Neural progenitor cell (in vitro differentiated cells): Measurements from ENCODE around the gene LRP1B. TPM values are rescaled to one million over a fixed set of nuclear protein-coding genes. Genes with fewer than 3 reads are reported as not detected.

Experiments used
- DNase-seq: peaks from one replicate; pipeline ENCODE4 v3.0.0-alpha.2; 2016; ENCODE audit warnings: low spot score
- H2AFZ ChIP-seq: fragments of 200-600 bp; sonication (generic); replicated peaks from 2 replicates; pipeline ENCODE4 v1.6.1; 2016; ENCODE audit warnings: antibody characterized with exemption
- H3F3A ChIP-seq: fragments of 200-600 bp; sonication (generic); 2 replicates; pipeline ENCODE4 v1.6.1; 2016; ENCODE audit warnings: antibody characterized with exemption, low read depth
- H3K27ac ChIP-seq: fragments of 200-600 bp; sonication (generic); 2 replicates; pipeline ENCODE4 v1.5.1; 2016; ENCODE audit warnings: mild to moderate bottlenecking
- H3K27me3 ChIP-seq: fragments of 200-600 bp; sonication (generic); 2 replicates; pipeline ENCODE4 v1.6.1; 2016; ENCODE audit warnings: mild to moderate bottlenecking, moderate library complexity
- H3K36me3 ChIP-seq: fragments of 200-600 bp; sonication (generic); 2 replicates; pipeline ENCODE4 v1.5.1; 2016
- H3K4me1 ChIP-seq: fragments of 200-600 bp; sonication (generic); 2 replicates; pipeline ENCODE4 v1.6.1; 2016; ENCODE audit warnings: mixed run types
- H3K4me2 ChIP-seq: fragments of 200-600 bp; sonication (generic); 2 replicates; pipeline ENCODE4 v1.6.1; 2016
- H3K4me3 ChIP-seq: fragments of 200-600 bp; sonication (generic); 2 replicates; pipeline ENCODE4 v1.5.1; 2016
- H3K79me2 ChIP-seq: fragments of 200-600 bp; sonication (generic); 2 replicates; pipeline ENCODE4 v1.6.1; 2016; ENCODE audit warnings: low read depth
- H3K9ac ChIP-seq: fragments of 200-600 bp; sonication (generic); 2 replicates; pipeline ENCODE4 v1.6.1; 2016
- H3K9me3 ChIP-seq: fragments of 200-600 bp; sonication (generic); 2 replicates; pipeline ENCODE4 v1.5.1; 2016; ENCODE audit warnings: low read depth
- H4K20me1 ChIP-seq: fragments of 200-600 bp; sonication (generic); 2 replicates; pipeline ENCODE4 v1.6.1; 2016; ENCODE audit warnings: low read depth
- H3K27ac Mint-ChIP-seq: 3 replicates; pipeline ENCODE4 v1.8.0; 2021; ENCODE audit warnings: mixed read lengths
- H3K27me3 Mint-ChIP-seq: 2 replicates; pipeline ENCODE4 v1.8.0; 2022; ENCODE audit warnings: low read depth, mild to moderate bottlenecking, inconsistent platforms, moderate library complexity, mixed read lengths; ENCODE audit not compliant: insufficient read depth
- H3K36me3 Mint-ChIP-seq: 3 replicates; pipeline ENCODE4 v1.8.0; 2021; ENCODE audit warnings: mixed read lengths
- H3K4me1 Mint-ChIP-seq: 3 replicates; pipeline ENCODE4 v1.8.0; 2021; ENCODE audit warnings: mixed read lengths
- H3K4me3 Mint-ChIP-seq: 3 replicates; pipeline ENCODE4 v1.8.0; 2021; ENCODE audit warnings: mild to moderate bottlenecking, moderate library complexity, mixed read lengths
- H3K9me3 Mint-ChIP-seq: 3 replicates; pipeline ENCODE4 v1.8.0; 2020; ENCODE audit warnings: mixed read lengths
- CTCF ChIP-seq: fragments of 200-600 bp; sonication (generic); IDR thresholded peaks from 2 replicates; pipeline ENCODE4 v1.5.1; 2017; ENCODE audit warnings: antibody characterized with exemption, mild to moderate bottlenecking
- EZH2 ChIP-seq: fragments of 200-600 bp; sonication (generic); IDR thresholded peaks from 2 replicates; pipeline ENCODE4 v1.6.1; 2017; ENCODE audit warnings: antibody characterized with exemption, mild to moderate bottlenecking, moderate library complexity
- EZH2phosphoT487 ChIP-seq: fragments of 200-600 bp; sonication (generic); IDR thresholded peaks from 2 replicates; pipeline ENCODE4 v1.6.1; 2017; ENCODE audit warnings: antibody characterized with exemption
- total RNA-seq: library from RNA; depleted of rRNA; stranded (reverse); fragments of >200 nt; gene quantifications from 2 replicates; pipeline ENCODE4 v1.2.3, GENCODE V29; 2015; ENCODE audit warnings: low replicate concordance

Gene LRP1B
- total RNA-seq, 1 donor from 2014 or later, result not detected

GRCh38 chr2:140718999-140719398, 1411.8 kb downstream of the LRP1B start:
- Histone ChIP-seq H4K20me1 (no peaks in the 10 kb centered on the region), H3K79me2 (no peaks in the 10 kb centered on the region), H3K27ac (no peak overlapping the region), H3K36me3 (no peaks in the 10 kb centered on the region), H3K27me3 (no peaks in the 10 kb centered on the region), H3K4me1 (no peaks in the 10 kb centered on the region), H3K9me3 (no peaks in the 10 kb centered on the region), H3K9ac (no peak overlapping the region), H3F3A (no peaks in the 10 kb centered on the region), H2AFZ (no peak overlapping the region), H3K4me2 (no peak overlapping the region), H3K4me3 (no peak overlapping the region)
- DNase-seq, result no peak
- Mint-ChIP-seq H3K27me3 (no peaks in the 10 kb centered on the region), H3K4me1 (no peaks in the 10 kb centered on the region), H3K36me3 (no peaks in the 10 kb centered on the region), H3K4me3 (no peak overlapping the region), H3K9me3 (no peaks in the 10 kb centered on the region), H3K27ac (no peak overlapping the region)
- TF ChIP-seq CTCF (no peak), EZH2phosphoT487 (no peak), EZH2 (no peak)

GRCh38 chr2:140717481-140717880, 1413.3 kb downstream of the LRP1B start:
- H3K9me3 ChIP-seq, result no peaks in the 10 kb centered on the region
- TF ChIP-seq CTCF (no peak), EZH2phosphoT487 (no peak), EZH2 (no peak)
- H3K27me3 Mint-ChIP-seq, result no peaks in the 10 kb centered on the region
- H3K36me3 ChIP-seq, result no peaks in the 10 kb centered on the region
- H3K4me1 ChIP-seq, result peaks cover under 1% of the 10 kb centered on the region
- H3K27ac ChIP-seq, result no peak overlapping the region
- no peak for DNase-seq
- H3K4me1 Mint-ChIP-seq, result no peaks in the 10 kb centered on the region
- no peak overlapping the region for H3K4me3 Mint-ChIP-seq
- H3K4me2 ChIP-seq, result no peak overlapping the region
- no peaks in the 10 kb centered on the region for H3K79me2 ChIP-seq
- H3K4me3 ChIP-seq, result no peak overlapping the region
- no peaks in the 10 kb centered on the region for H4K20me1 ChIP-seq
- no peak overlapping the region for H2AFZ ChIP-seq
- H3F3A ChIP-seq, result no peaks in the 10 kb centered on the region
- H3K27me3 ChIP-seq, result no peaks in the 10 kb centered on the region
- no peak overlapping the region for H3K27ac Mint-ChIP-seq
- H3K9ac ChIP-seq, result no peak overlapping the region
- no peaks in the 10 kb centered on the region for H3K36me3 Mint-ChIP-seq
- no peaks in the 10 kb centered on the region for H3K9me3 Mint-ChIP-seq

GRCh38 chr2:140714586-140714985, 1416.2 kb downstream of the LRP1B start:
- H3K4me3 Mint-ChIP-seq, result no peak overlapping the region
- H3K4me2 ChIP-seq, result no peak overlapping the region
- no peak overlapping the region for H2AFZ ChIP-seq
- no peaks in the 10 kb centered on the region for H3K4me1 Mint-ChIP-seq
- no peak overlapping the region for H3K9ac ChIP-seq
- no peak overlapping the region for H3K27ac Mint-ChIP-seq
- TF ChIP-seq EZH2 (no peak), EZH2phosphoT487 (no peak), CTCF (no peak)
- no peaks in the 10 kb centered on the region for H3K36me3 Mint-ChIP-seq
- no peaks in the 10 kb centered on the region for H3K27me3 Mint-ChIP-seq
- H3F3A ChIP-seq, result no peaks in the 10 kb centered on the region
- H3K27me3 ChIP-seq, result no peaks in the 10 kb centered on the region
- no peaks in the 10 kb centered on the region for H3K9me3 ChIP-seq
- no peaks in the 10 kb centered on the region for H3K36me3 ChIP-seq
- H3K4me1 ChIP-seq, result peaks cover 4% of the 10 kb centered on the region
- H3K27ac ChIP-seq, result no peak overlapping the region
- no peaks in the 10 kb centered on the region for H3K9me3 Mint-ChIP-seq
- H4K20me1 ChIP-seq, result no peaks in the 10 kb centered on the region
- DNase-seq, result no peak
- H3K4me3 ChIP-seq, result no peak overlapping the region
- H3K79me2 ChIP-seq, result no peaks in the 10 kb centered on the region

GRCh38 chr2:140711867-140712266, 1418.9 kb downstream of the LRP1B start:
- DNase-seq, result no peak
- no peaks in the 10 kb centered on the region for H3K27me3 ChIP-seq
- peaks cover 4% of the 10 kb centered on the region for H3K4me1 ChIP-seq
- H3K9me3 ChIP-seq, result no peaks in the 10 kb centered on the region
- no peaks in the 10 kb centered on the region for H4K20me1 ChIP-seq
- no peak overlapping the region for H3K27ac ChIP-seq
- H3K4me2 ChIP-seq, result no peak overlapping the region
- no peaks in the 10 kb centered on the region for H3K79me2 ChIP-seq
- H3K4me1 Mint-ChIP-seq, result no peaks in the 10 kb centered on the region
- H3K36me3 Mint-ChIP-seq, result no peaks in the 10 kb centered on the region
- no peak overlapping the region for H3K27ac Mint-ChIP-seq
- TF ChIP-seq EZH2phosphoT487 (no peak), CTCF (no peak), EZH2 (no peak)
- no peak overlapping the region for H3K9ac ChIP-seq
- no peak overlapping the region for H3K4me3 Mint-ChIP-seq
- H3K9me3 Mint-ChIP-seq, result no peaks in the 10 kb centered on the region
- no peaks in the 10 kb centered on the region for H3F3A ChIP-seq
- peak overlapping the region; percentile 31 for H2AFZ ChIP-seq
- H3K36me3 ChIP-seq, result no peaks in the 10 kb centered on the region
- H3K4me3 ChIP-seq, result no peak overlapping the region
- no peaks in the 10 kb centered on the region for H3K27me3 Mint-ChIP-seq
